OCI-LY3 (cell line): ENCODE measurements around the gene BHLHE40.

Source experiments
- H2AFZ ChIP-seq: fragments of 200-600, 300-600 bp; shearing (Covaris generic); 2 replicates; pipeline ENCODE4 v1.6.0; 2014; ENCODE audit warnings: antibody characterized with exemption, low read depth, low read length
- H3K27ac ChIP-seq: fragments of 200-600, 300-600 bp; sonication (generic); 2 replicates; pipeline ENCODE4 v1.5.1; 2014; ENCODE audit warnings: mild to moderate bottlenecking, low read length, moderate library complexity, mixed read lengths
- H3K27me3 ChIP-seq: fragments of 200-600, 300-600 bp; sonication (generic); 2 replicates; pipeline ENCODE4 v1.6.1; 2014; ENCODE audit warnings: low read depth, low read length, mixed read lengths
- H3K36me3 ChIP-seq: fragments of 200-600, 300-600 bp; sonication (generic); replicated peaks from 2 replicates; pipeline ENCODE3; 2014; ENCODE audit warnings: low read depth, low read length, mixed read lengths
- H3K4me1 ChIP-seq: fragments of 300-600, 200-600 bp; sonication (generic); 2 replicates; pipeline ENCODE4 v1.6.1; 2014; ENCODE audit warnings: low read length, mixed read lengths
- H3K4me2 ChIP-seq: fragments of 200-600, 300-600 bp; sonication (generic); 2 replicates; pipeline ENCODE4 v1.6.1; 2014; ENCODE audit warnings: low read length, mixed read lengths
- H3K4me3 ChIP-seq: fragments of 300-600, 200-600 bp; sonication (generic); 2 replicates; pipeline ENCODE4 v1.5.1; 2014; ENCODE audit warnings: antibody characterized with exemption, mild to moderate bottlenecking, low read length, moderate library complexity
- H3K79me2 ChIP-seq: fragments of 300-600, 200-600 bp; shearing (Covaris generic); 2 replicates; pipeline ENCODE4 v1.6.1; 2014; ENCODE audit warnings: mild to moderate bottlenecking, low read length, mixed read lengths
- H3K9ac ChIP-seq: fragments of 300-600, 200-600 bp; shearing (Covaris generic); 2 replicates; pipeline ENCODE4 v1.6.0; 2014; ENCODE audit warnings: mild to moderate bottlenecking, low read length, moderate library complexity
- H3K9me3 ChIP-seq: fragments of 200-600, 300-600 bp; shearing (Covaris generic); 2 replicates; pipeline ENCODE4 v1.6.1; 2014; ENCODE audit warnings: low read length, mixed read lengths; ENCODE audit not compliant: insufficient read depth
- H4K20me1 ChIP-seq: fragments of 200-600, 300-600 bp; sonication (generic); 2 replicates; pipeline ENCODE4 v1.6.1; 2016; ENCODE audit warnings: low read length, mixed read lengths; ENCODE audit not compliant: insufficient read depth
- EZH2phosphoT487 ChIP-seq: fragments of 200-600 bp; shearing (Covaris generic); IDR thresholded peaks from 2 replicates; pipeline ENCODE4 v1.6.1; 2018; ENCODE audit warnings: antibody characterized with exemption, mixed run types, low read depth
- TF ChIP-seq, protein P1 (sequence below): fragments of 200-600, 300-600 bp; sonication (generic); IDR thresholded peaks from 2 replicates; pipeline ENCODE4 v1.5.1; 2014; ENCODE audit warnings: antibody characterized with exemption, low read length, low read depth

Gene BHLHE40

DNA sequence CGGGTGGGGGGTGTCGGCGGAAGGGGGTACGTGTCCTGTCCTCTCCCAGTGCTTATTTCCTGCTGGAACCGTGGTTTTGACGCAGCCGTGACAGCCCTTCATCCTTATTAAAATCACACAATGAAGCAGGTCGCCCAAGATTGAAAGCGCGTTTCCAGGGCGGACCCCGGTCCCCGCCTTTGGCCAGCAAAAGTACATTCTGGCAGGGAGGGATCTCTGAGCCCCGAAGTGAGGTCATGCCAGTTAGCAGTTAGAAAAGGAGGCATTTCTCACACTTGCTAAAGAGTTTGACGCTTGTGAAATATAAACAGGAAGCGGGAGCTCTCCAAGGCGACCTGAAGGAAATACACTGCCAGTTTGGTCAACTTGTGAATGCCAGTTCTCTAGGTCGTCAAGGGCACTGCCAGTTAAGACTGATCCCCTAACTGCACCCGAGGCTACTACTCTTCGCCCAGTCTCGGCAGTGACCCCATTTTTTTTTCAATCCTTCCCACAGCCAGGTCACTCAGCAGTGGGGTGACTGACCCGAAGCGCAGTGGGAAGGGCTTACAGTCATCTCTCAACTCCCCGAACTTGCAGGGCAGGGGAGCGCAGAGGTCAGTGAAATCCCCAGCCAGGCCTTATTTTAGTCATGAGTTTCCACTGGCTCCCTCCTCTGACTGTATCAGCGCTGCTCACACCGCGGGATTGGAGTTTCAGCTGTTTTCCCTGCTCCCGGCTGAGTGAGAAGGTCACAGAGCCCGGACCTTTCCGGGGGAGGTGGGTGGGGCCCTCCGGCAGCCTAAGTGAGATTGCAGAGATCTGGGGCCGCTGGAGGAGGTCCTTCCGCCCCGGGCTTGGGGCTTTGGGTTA lies 2.0 kb upstream of the BHLHE40 start:
- Histone ChIP-seq H3K4me1 (peaks cover 36% of the 10 kb centered on the region), H3K27me3 (peaks cover 57% of the 10 kb centered on the region), H3K36me3 (peaks cover 22% of the 10 kb centered on the region), H3K9me3 (no peaks in the 10 kb centered on the region), H3K79me2 (peaks cover 4% of the 10 kb centered on the region; the same call in 1 of the 2 replicates), H3K4me2 (peak overlapping the region; percentile 99), H3K4me3 (peak overlapping the region; percentile 79), H4K20me1 (peaks cover 5% of the 10 kb centered on the region; the same call in 1 of the 2 replicates), H3K27ac (peak overlapping the region; percentile 75), H2AFZ (peak overlapping the region; percentile 13; the same call in 1 of the 2 replicates), H3K9ac (peak overlapping the region; percentile 65)
- TF ChIP-seq, protein P1, sequence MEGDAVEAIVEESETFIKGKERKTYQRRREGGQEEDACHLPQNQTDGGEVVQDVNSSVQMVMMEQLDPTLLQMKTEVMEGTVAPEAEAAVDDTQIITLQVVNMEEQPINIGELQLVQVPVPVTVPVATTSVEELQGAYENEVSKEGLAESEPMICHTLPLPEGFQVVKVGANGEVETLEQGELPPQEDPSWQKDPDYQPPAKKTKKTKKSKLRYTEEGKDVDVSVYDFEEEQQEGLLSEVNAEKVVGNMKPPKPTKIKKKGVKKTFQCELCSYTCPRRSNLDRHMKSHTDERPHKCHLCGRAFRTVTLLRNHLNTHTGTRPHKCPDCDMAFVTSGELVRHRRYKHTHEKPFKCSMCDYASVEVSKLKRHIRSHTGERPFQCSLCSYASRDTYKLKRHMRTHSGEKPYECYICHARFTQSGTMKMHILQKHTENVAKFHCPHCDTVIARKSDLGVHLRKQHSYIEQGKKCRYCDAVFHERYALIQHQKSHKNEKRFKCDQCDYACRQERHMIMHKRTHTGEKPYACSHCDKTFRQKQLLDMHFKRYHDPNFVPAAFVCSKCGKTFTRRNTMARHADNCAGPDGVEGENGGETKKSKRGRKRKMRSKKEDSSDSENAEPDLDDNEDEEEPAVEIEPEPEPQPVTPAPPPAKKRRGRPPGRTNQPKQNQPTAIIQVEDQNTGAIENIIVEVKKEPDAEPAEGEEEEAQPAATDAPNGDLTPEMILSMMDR, result no peak
- no peak for TF ChIP-seq EZH2phosphoT487

DNA sequence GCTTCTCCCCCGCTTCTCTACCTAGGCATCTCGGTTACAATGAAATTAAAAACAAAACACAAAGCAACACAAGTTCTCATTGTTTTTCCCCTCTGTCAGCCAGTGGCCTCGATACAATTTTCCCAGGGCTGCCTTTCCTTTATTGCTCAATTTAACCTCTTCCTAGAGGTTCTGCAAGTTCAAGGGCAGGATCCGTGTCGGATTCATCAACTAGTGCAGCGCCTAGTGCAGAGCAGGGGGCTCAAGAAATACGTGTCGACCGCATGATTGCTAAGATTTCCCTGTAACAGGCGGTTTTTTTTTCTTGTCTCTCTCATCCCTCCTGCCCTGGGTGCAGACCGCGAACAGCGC lies 1.4 kb upstream of the BHLHE40 start:
- H3K27me3 ChIP-seq, result peaks cover 57% of the 10 kb centered on the region
- H3K9ac ChIP-seq, result peak overlapping the region; percentile 65
- peak overlapping the region; percentile 63; the same call in 1 of the 2 replicates for H2AFZ ChIP-seq
- TF ChIP-seq, protein P1, result no peak
- no peak for TF ChIP-seq EZH2phosphoT487
- peaks cover 7% of the 10 kb centered on the region; the same call in 1 of the 2 replicates for H4K20me1 ChIP-seq
- H3K9me3 ChIP-seq, result no peaks in the 10 kb centered on the region
- H3K4me3 ChIP-seq, result peak overlapping the region; percentile 79
- H3K36me3 ChIP-seq, result peaks cover 28% of the 10 kb centered on the region
- H3K27ac ChIP-seq, result peak overlapping the region; percentile 75
- peaks cover 4% of the 10 kb centered on the region; the same call in 1 of the 2 replicates for H3K79me2 ChIP-seq
- peaks cover 42% of the 10 kb centered on the region for H3K4me1 ChIP-seq
- H3K4me2 ChIP-seq, result peak overlapping the region; percentile 99

DNA sequence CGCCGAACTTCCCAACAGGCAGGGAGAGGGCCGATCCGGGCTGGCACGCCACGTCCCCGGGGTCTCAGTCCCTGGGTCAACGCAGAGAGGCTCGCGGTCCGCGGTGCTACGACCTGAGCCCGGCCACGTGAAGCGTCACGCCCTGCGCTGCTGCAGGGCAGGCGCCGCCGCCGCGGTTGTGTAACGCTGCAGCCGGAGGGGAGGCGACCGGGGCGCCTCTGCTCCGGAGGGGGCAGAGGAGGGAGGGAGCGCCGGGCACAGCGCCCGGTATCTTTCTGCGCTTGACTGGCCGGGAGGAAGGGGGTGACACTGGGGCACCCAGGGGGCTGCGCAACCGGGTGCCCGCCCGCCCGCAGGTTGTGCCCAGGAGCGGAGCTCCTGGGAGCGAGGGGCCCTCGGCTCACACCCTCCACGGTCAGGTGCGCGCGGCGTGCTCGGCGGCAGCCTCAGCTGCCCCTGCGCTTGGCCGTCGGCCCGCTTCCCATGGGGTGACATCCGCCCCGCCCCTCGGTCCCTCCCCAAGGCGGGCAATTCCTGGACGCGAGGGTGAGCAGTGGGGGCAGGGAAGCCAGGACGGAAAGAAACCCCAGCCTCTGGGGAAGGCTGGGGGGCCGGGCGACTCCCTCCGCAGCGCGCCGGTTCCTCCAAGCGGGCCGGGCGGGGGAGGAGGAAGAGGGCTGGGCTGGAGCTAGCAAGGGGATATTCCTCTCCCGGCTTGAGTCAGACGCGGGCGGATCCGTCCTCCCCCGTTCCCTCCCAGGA lies 852 bp upstream of the BHLHE40 start:
- peaks cover 56% of the 10 kb centered on the region for H3K27me3 ChIP-seq
- peaks cover 48% of the 10 kb centered on the region for H3K4me1 ChIP-seq
- peaks cover 11% of the 10 kb centered on the region; the same call in 1 of the 2 replicates for H4K20me1 ChIP-seq
- H3K4me3 ChIP-seq, result peak overlapping the region; percentile 79
- H3K9ac ChIP-seq, result peak overlapping the region; percentile 65
- peaks cover 33% of the 10 kb centered on the region for H3K36me3 ChIP-seq
- no peaks in the 10 kb centered on the region for H3K9me3 ChIP-seq
- peak overlapping the region; percentile 99 for H3K4me2 ChIP-seq
- H2AFZ ChIP-seq, result peak overlapping the region; percentile 63
- no peak for TF ChIP-seq EZH2phosphoT487
- TF ChIP-seq, protein P1, result no peak
- peaks cover 4% of the 10 kb centered on the region; the same call in 1 of the 2 replicates for H3K79me2 ChIP-seq
- H3K27ac ChIP-seq, result peak overlapping the region; percentile 75

DNA sequence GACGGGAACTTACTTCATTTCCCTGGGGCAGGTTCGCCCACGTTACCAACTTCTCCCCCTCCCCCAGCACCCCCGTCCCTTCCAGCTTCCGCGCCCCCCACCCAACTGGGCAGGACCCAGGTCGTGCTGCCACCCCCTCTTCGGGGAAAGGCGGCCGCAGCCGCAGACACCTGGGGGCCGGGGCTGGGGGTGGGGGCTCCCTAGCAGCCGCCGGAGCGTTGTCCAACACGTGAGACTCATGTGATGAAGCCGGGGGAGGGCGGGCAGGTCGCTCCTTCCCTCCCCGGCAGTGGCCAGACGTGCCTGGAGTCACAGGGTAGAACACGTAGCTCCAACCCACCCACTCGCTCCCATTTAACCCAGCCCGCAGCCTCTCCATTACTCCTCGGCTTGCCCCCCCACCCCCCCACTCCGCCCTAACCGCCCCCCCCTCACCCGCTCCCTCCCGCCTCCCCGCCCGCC lies 240 bp upstream of the BHLHE40 start:
- Histone ChIP-seq H3K27me3 (peaks cover 50% of the 10 kb centered on the region), H3K36me3 (peaks cover 37% of the 10 kb centered on the region), H3K79me2 (peaks cover 4% of the 10 kb centered on the region; the same call in 1 of the 2 replicates), H4K20me1 (peaks cover 11% of the 10 kb centered on the region; the same call in 1 of the 2 replicates), H3K9ac (peak overlapping the region; percentile 76; the same call in 1 of the 2 replicates), H3K9me3 (no peaks in the 10 kb centered on the region), H2AFZ (no peak overlapping the region; the same call in 1 of the 2 replicates), H3K4me2 (peak overlapping the region; percentile 99), H3K27ac (peak overlapping the region; percentile 75), H3K4me1 (peaks cover 54% of the 10 kb centered on the region), H3K4me3 (peak overlapping the region; percentile 90)
- TF ChIP-seq, protein P1, result no peak
- no peak for TF ChIP-seq EZH2phosphoT487
